ENCODE results near the gene NAV3.

- TF ChIP-seq, protein P1, sequence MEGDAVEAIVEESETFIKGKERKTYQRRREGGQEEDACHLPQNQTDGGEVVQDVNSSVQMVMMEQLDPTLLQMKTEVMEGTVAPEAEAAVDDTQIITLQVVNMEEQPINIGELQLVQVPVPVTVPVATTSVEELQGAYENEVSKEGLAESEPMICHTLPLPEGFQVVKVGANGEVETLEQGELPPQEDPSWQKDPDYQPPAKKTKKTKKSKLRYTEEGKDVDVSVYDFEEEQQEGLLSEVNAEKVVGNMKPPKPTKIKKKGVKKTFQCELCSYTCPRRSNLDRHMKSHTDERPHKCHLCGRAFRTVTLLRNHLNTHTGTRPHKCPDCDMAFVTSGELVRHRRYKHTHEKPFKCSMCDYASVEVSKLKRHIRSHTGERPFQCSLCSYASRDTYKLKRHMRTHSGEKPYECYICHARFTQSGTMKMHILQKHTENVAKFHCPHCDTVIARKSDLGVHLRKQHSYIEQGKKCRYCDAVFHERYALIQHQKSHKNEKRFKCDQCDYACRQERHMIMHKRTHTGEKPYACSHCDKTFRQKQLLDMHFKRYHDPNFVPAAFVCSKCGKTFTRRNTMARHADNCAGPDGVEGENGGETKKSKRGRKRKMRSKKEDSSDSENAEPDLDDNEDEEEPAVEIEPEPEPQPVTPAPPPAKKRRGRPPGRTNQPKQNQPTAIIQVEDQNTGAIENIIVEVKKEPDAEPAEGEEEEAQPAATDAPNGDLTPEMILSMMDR (IDR thresholded peaks at IDR 0.05) = no peak
- TF ChIP-seq POLR2A (IDR thresholded peaks at IDR 0.05) (no peak), POLR2AphosphoS5 (IDR thresholded peaks at IDR 0.05) (no peak)
These were observed 52.0 kb downstream of the NAV3 start for GRCh38 chr12:77882709-77883108.

Measured in sigmoid colon (tissue), 4 donors.